A673 (cell line): Measurements from ENCODE around the gene SNRNP40. TPM values are rescaled to one million over a fixed set of nuclear protein-coding genes. Genes with fewer than 3 reads are reported as not detected.

Experiments
- BruUV-seq: library from RNA; stranded (reverse); fragments of 400-500 nt; replicated peaks from 2 replicates; lab custom pipeline; 2021; lab: Mats Ljungman, UMichigan
- CTCF ChIA-PET: fragments of 300-600 bp; sonication (Branson Sonifier 250); formaldehyde crosslinking; loops from one replicate; lab custom pipeline; 2022; ENCODE audit warnings: antibody characterized with exemption; lab: Charles Lee
- POLR2A ChIA-PET: fragments of 300-600 bp; sonication (Branson Sonifier 250); formaldehyde crosslinking; loops from one replicate; lab custom pipeline; 2022; ENCODE audit warnings: antibody characterized with exemption; ENCODE audit not compliant: low non-redundant PET; lab: Charles Lee
- DNase-seq: peaks from one replicate; pipeline ENCODE4 v3.0.0-alpha.2; 2015; ENCODE audit warnings: low spot score
- H3K27ac ChIP-seq: fragments of 200-600 bp; sonication (generic); 2 replicates; pipeline ENCODE4 v1.5.1; 2016; ENCODE audit warnings: mixed run types, low read depth, mild to moderate bottlenecking, mixed read lengths, antibody characterized with exemption, low read length; ENCODE audit not compliant: poor library complexity, severe bottlenecking
- H3K27me3 ChIP-seq: fragments of 200-600 bp; sonication (generic); replicated peaks from 2 replicates; pipeline ENCODE4 v1.6.1; 2017; ENCODE audit warnings: mixed run types, low read depth, mild to moderate bottlenecking, mixed read lengths, antibody characterized with exemption, low read length; ENCODE audit not compliant: insufficient read depth, poor library complexity
- H3K36me3 ChIP-seq: fragments of 200-600 bp; sonication (generic); 2 replicates; pipeline ENCODE4 v1.6.1; 2016; ENCODE audit warnings: mixed run types, mild to moderate bottlenecking, mixed read lengths, antibody characterized with exemption, low read length; ENCODE audit not compliant: insufficient read depth, poor library complexity, severe bottlenecking
- H3K4me1 ChIP-seq: fragments of 200-600 bp; sonication (generic); 2 replicates; pipeline ENCODE4 v1.6.1; 2017; ENCODE audit warnings: mixed run types, mild to moderate bottlenecking, mixed read lengths, antibody characterized with exemption, low read length; ENCODE audit not compliant: insufficient read depth, poor library complexity, severe bottlenecking
- H3K4me3 ChIP-seq: fragments of 200-600 bp; sonication (generic); 2 replicates; pipeline ENCODE4 v1.5.1; 2016; ENCODE audit warnings: low read depth, mixed run types, mild to moderate bottlenecking, mixed read lengths, low read length; ENCODE audit not compliant: poor library complexity, severe bottlenecking
- H3K9me3 ChIP-seq: fragments of 200-600 bp; sonication (generic); 2 replicates; pipeline ENCODE4 v1.6.1; 2016; ENCODE audit warnings: mixed run types, low read depth, mild to moderate bottlenecking, mixed read lengths, antibody characterized with exemption, low read length; ENCODE audit not compliant: poor library complexity, severe bottlenecking
- EZH2 ChIP-seq: fragments of 200-600 bp; sonication (generic); IDR thresholded peaks from 2 replicates; pipeline ENCODE4 v1.6.1; 2017; ENCODE audit warnings: borderline replicate concordance, low read depth, mild to moderate bottlenecking, mixed read lengths, antibody characterized with exemption, low read length; ENCODE audit not compliant: poor library complexity, severe bottlenecking
- intact Hi-C: fragments of 100-400 bp; cut with micrococcal nuclease; formaldehyde crosslinking; loops from one replicate; pipeline ENCODE4 v1.10.0; 2022; ENCODE audit not compliant: unreplicated experiment
- total RNA-seq: library from RNA; stranded (reverse); gene quantifications from 2 replicates; pipeline ENCODE4 v1.2.3, GENCODE V29; 2021
- TF ChIP-seq, protein P1 (sequence below): fragments of 300-800, 200-600 bp; sonication (generic); conservative IDR thresholded peaks from 2 replicates; pipeline ENCODE4 v1.5.1; 2017; ENCODE audit warnings: low read depth, mild to moderate bottlenecking, antibody characterized with exemption, low read length, moderate library complexity, mixed read lengths

Gene SNRNP40
- total RNA-seq, 1 experiment from 2014 or later, result 121 TPM

DNA sequence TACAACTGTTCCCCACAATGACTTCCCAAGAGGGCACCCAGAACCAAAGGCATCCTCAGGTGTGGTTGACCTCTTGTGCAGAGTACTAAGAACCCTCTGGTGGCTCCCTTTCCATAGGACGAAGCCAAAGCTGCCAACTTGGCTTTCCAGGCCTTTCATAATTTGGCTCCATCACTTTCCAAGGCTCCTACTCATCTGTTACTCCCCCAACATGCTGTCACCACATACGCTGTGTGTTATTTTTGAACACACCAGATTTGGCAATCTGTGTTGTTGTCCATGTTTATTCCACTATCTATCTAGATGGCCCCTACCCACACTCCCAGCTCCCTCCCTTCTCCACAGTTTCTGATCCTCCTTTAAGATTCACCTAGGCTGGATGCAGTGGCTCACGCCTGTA lies 46.7 kb downstream of the SNRNP40 start:
- intact Hi-C loops, result no loop called here
- TF ChIP-seq, protein P1, sequence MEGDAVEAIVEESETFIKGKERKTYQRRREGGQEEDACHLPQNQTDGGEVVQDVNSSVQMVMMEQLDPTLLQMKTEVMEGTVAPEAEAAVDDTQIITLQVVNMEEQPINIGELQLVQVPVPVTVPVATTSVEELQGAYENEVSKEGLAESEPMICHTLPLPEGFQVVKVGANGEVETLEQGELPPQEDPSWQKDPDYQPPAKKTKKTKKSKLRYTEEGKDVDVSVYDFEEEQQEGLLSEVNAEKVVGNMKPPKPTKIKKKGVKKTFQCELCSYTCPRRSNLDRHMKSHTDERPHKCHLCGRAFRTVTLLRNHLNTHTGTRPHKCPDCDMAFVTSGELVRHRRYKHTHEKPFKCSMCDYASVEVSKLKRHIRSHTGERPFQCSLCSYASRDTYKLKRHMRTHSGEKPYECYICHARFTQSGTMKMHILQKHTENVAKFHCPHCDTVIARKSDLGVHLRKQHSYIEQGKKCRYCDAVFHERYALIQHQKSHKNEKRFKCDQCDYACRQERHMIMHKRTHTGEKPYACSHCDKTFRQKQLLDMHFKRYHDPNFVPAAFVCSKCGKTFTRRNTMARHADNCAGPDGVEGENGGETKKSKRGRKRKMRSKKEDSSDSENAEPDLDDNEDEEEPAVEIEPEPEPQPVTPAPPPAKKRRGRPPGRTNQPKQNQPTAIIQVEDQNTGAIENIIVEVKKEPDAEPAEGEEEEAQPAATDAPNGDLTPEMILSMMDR, result no peak
- no TSS peak for BruUV-seq
- ChIA-PET CTCF (no interaction called here), POLR2A (no interaction called here)
- H3K4me3 ChIP-seq, result no peak overlapping the region
- no peaks in the 10 kb centered on the region for H3K4me1 ChIP-seq
- H3K27me3 ChIP-seq, result no peaks in the 10 kb centered on the region
- no peaks in the 10 kb centered on the region for H3K36me3 ChIP-seq
- DNase-seq, result no peak
- no peak overlapping the region for H3K27ac ChIP-seq
- no peaks in the 10 kb centered on the region for H3K9me3 ChIP-seq

DNA sequence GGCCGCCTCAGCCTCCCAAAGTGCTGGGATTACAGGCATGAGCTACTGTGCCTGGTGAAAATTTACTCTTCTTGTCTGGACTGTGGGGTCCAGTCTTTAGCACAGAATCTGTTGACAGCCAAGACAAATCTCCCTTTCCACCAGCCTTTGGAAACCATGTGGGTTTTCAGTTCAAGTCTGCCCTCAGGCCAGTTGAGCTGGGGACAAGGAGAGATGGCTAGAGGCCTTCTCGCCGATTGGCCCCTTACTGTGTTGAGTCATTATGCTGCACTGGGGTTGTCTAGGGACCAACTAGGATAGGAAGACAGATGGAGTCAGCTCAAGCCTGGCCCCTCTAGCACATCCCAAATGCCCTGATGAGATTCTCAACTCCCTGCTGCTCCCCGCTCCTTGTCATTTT lies 48.3 kb downstream of the SNRNP40 start:
- DNase-seq, result no peak
- intact Hi-C loops, result no loop called here
- Histone ChIP-seq H3K27ac (no peak overlapping the region), H3K9me3 (no peaks in the 10 kb centered on the region), H3K36me3 (no peaks in the 10 kb centered on the region), H3K4me1 (no peaks in the 10 kb centered on the region), H3K4me3 (no peak overlapping the region), H3K27me3 (no peaks in the 10 kb centered on the region)
- BruUV-seq, result no TSS peak
- no peak for TF ChIP-seq EZH2
- TF ChIP-seq, protein P1, result no peak
- CTCF ChIA-PET, result no interaction called here
- POLR2A ChIA-PET, result no interaction called here

GRCh38 chr1:31244326-31244725 lies 52.3 kb downstream of the SNRNP40 start:
- Histone ChIP-seq H3K4me3 (no peak overlapping the region), H3K9me3 (no peaks in the 10 kb centered on the region), H3K27ac (no peak overlapping the region), H3K27me3 (peaks cover 19% of the 10 kb centered on the region), H3K36me3 (no peaks in the 10 kb centered on the region), H3K4me1 (no peaks in the 10 kb centered on the region)
- no TSS peak for BruUV-seq
- DNase-seq, result no peak
- intact Hi-C loops, result no loop called here
- CTCF ChIA-PET, result no interaction called here
- POLR2A ChIA-PET, result no interaction called here
- TF ChIP-seq, protein P1, result no peak
- no peak for TF ChIP-seq EZH2
